Esophagus muscularis mucosa (tissue), 3 donors: ENCODE results near the gene GPR157.
A peak's percentile ranks its signal among the peaks of the same experiment; 100 is the strongest.

ENCODE experiments used
- POLR2AphosphoS5 ChIP-seq, 2 donors: sonication (generic); formaldehyde crosslinking; IDR thresholded peaks; one replicate each; pipeline ENCODE4 v1.6.1; 2017; ENCODE audit warnings: antibody characterized with exemption in 2 of 2
- TF ChIP-seq, protein P1 (sequence below), 3 experiments: fragments of 200-600 bp in 2 of 3; fragments of 450-650 bp in 1 of 3; sonication (generic) in 2 of 3; IDR thresholded peaks; one replicate each; pipeline ENCODE4 v1.5.1; 2017 to 2019; ENCODE audit warnings: antibody characterized with exemption in 3 of 3, mild to moderate bottlenecking in 2 of 3, moderate library complexity in 1 of 3

DNA sequence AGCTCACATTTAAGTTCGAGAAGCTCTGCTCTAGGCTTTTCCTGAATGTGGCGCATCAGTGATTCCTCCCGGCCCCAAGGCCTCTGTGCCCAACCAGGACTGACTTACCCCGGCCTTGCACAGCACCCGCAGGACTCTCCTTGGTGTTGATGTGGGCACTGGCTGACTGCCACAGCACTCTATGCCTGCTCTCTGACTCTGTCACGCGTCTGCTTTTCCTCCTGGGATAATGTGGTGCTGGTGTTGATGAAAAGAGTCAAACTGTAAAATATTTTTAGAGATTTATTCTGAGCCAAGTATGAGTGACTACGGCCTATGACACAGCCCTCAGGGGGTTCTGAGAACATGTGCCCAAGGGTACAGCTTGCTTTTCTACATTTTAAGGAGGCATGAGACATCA, 44.0 kb downstream of the GPR157 start:
- TF ChIP-seq POLR2AphosphoS5 (IDR thresholded peaks at IDR 0.05) = peak in 1 of 2 donors; percentile 55
- TF ChIP-seq, protein P1, sequence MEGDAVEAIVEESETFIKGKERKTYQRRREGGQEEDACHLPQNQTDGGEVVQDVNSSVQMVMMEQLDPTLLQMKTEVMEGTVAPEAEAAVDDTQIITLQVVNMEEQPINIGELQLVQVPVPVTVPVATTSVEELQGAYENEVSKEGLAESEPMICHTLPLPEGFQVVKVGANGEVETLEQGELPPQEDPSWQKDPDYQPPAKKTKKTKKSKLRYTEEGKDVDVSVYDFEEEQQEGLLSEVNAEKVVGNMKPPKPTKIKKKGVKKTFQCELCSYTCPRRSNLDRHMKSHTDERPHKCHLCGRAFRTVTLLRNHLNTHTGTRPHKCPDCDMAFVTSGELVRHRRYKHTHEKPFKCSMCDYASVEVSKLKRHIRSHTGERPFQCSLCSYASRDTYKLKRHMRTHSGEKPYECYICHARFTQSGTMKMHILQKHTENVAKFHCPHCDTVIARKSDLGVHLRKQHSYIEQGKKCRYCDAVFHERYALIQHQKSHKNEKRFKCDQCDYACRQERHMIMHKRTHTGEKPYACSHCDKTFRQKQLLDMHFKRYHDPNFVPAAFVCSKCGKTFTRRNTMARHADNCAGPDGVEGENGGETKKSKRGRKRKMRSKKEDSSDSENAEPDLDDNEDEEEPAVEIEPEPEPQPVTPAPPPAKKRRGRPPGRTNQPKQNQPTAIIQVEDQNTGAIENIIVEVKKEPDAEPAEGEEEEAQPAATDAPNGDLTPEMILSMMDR (IDR thresholded peaks at IDR 0.05) = no peak
